Spleen (tissue), 11 donors: Measurements from ENCODE around the gene LRRC31. TPM values are rescaled to one million over a fixed set of nuclear protein-coding genes. Genes with fewer than 3 reads are reported as not detected.

ENCODE experiments used
- DNase-seq: peaks from one replicate; pipeline ENCODE4 v3.0.0-alpha.2; 2020
- H3K27ac ChIP-seq, 8 donors: fragments of 200-600 bp; sonication (generic) in 7 of 8; 1 replicate in 4 of 8; 2 replicates in 4 of 8; pipeline versions ENCODE4 v1.5.0 to v1.8.0; 2016 to 2021; ENCODE audit warnings: inconsistent platforms in 4 of 8, mild to moderate bottlenecking in 4 of 8, moderate library complexity in 1 of 8
- H3K27me3 ChIP-seq, 7 donors: fragments of 200-600 bp; sonication (generic) in 6 of 7; replicated peaks in 1 of 7; 1 replicate in 4 of 7; 2 replicates in 3 of 7; pipeline versions ENCODE4 v1.5.0 to v1.8.0; 2016 to 2021; ENCODE audit warnings: inconsistent platforms in 3 of 7, mild to moderate bottlenecking in 1 of 7
- H3K36me3 ChIP-seq, 6 donors: fragments of 200-600 bp; sonication (generic) in 5 of 6; 1 replicate in 4 of 6; 2 replicates in 2 of 6; pipeline versions ENCODE4 v1.5.0 to v1.8.0; 2016 to 2021; ENCODE audit warnings: inconsistent platforms in 2 of 6
- H3K4me1 ChIP-seq, 6 donors: fragments of 200-600 bp; sonication (generic) in 5 of 6; 1 replicate in 3 of 6; 2 replicates in 3 of 6; pipeline versions ENCODE4 v1.5.0 to v1.8.0; 2016 to 2021; ENCODE audit warnings: inconsistent platforms in 3 of 6
- H3K4me3 ChIP-seq, 8 donors: fragments of 200-600 bp; sonication (generic) in 7 of 8; 1 replicate in 4 of 8; 2 replicates in 4 of 8; pipeline versions ENCODE4 v1.5.0 to v1.8.0; 2016 to 2021; ENCODE audit warnings: inconsistent platforms in 4 of 8, mild to moderate bottlenecking in 4 of 8, moderate library complexity in 2 of 8
- H3K9me3 ChIP-seq, 8 donors: fragments of 200-600 bp; sonication (generic) in 7 of 8; 1 replicate in 4 of 8; 2 replicates in 4 of 8; pipeline versions ENCODE4 v1.5.0 to v1.8.0; 2016 to 2021; ENCODE audit warnings: inconsistent platforms in 4 of 8
- CTCF ChIP-seq, 11 experiments: fragments of 200-600 bp in 7 of 11; fragments of 450-650 bp in 4 of 11; sonication (generic) in 4 of 11; IDR thresholded peaks in 8 of 11; conservative IDR thresholded peaks in 3 of 11; 1 replicate in 7 of 11; 2 replicates in 4 of 11; pipeline versions ENCODE4 v1.4.0 to v1.8.0; 2016 to 2021; ENCODE audit warnings: antibody characterized with exemption in 11 of 11, inconsistent platforms in 4 of 11, mild to moderate bottlenecking in 1 of 11
- POLR2A ChIP-seq, 3 donors: fragments of 450-650 bp; IDR thresholded peaks; one replicate each; pipeline ENCODE4 v1.5.1; 2017; ENCODE audit warnings: antibody characterized with exemption in 3 of 3, mild to moderate bottlenecking in 1 of 3
- POLR2AphosphoS5 ChIP-seq, 3 donors: sonication (generic); formaldehyde crosslinking; IDR thresholded peaks; one replicate each; pipeline ENCODE4 v1.5.1; 2017; ENCODE audit warnings: antibody characterized with exemption in 3 of 3
- WGBS, 5 donors: extraction: QIAGEN DNeasy Blood & Tissue Kit in 3 of 5; methylation state at CpG; one replicate each; pipeline versions ENCODE4 v1.1.5 to v1.1.7; 2013 to 2018; 5-methylcytosine and 5-hydroxymethylcytosine counted together
- intact Hi-C: fragments of 100-400 bp; cut with DNase I; formaldehyde crosslinking; loops from one replicate; pipeline ENCODE4 v1.15.0; 2023; ENCODE audit warnings: low total_unique reads
- polyA plus RNA-seq, 3 donors: library from polyadenylated mRNA; stranded (reverse); fragments of 200-250 nt; gene quantifications; one replicate each; pipeline ENCODE4 v1.2.1, GENCODE V29; 2013
- total RNA-seq, 7 donors: library from RNA; depleted of rRNA in 3 of 7; stranded (reverse); fragments of >200 nt in 3 of 7; fragmentation: NEBNext Ultra II Directional in 4 of 7; extraction: Animal tissue kit (Norgen Biotek cat#: 25700) in 4 of 7; gene quantifications; one replicate each; pipeline versions ENCODE4 v1.1.0 to v1.2.1, GENCODE V29; 2016 to 2021
- donor health status: healthy with polysubstance abuse.
- donor health status: DM: no; HTN: no; CAD: no; lungs with moderate emphysema.
- donor health status: DM: no; HTN: no; CAD: no.
- donor health status: Bipolar disorder and iron deficiency.
- donor health status: healthy.
- donor health status: DM: no; HTN: no; CAD: no.
- donor health status: DM: yes; HTN: yes; CAD: no.

The LRRC31 gene
- total and polyA plus RNA-seq, 10 donors = 0.03 to 0.79 (median 0.25) TPM; not detected in 4

- Histone ChIP-seq H3K36me3 (no peaks in the 10 kb centered on the region), H3K27ac (no peak overlapping the region), H3K4me3 (no peak overlapping the region), H3K9me3 (no peaks in the 10 kb centered on the region), H3K27me3 (no peaks in the 10 kb centered on the region), H3K4me1 (peaks cover 0 to 15% (median 10%) of the 10 kb centered on the region in 6 donors)
- WGBS, 5 donors = 61 to 85% (median 76%) methylated on average over 4 of the region's 4 CpGs
- DNase-seq = no peak
- intact Hi-C loops = no loop called here
- TF ChIP-seq POLR2AphosphoS5 (IDR thresholded peaks at IDR 0.05) = no peak
- no peak for TF ChIP-seq POLR2A (IDR thresholded peaks at IDR 0.05)
- TF ChIP-seq CTCF (IDR thresholded peaks at IDR 0.05 in 8 of 11, conservative IDR thresholded peaks at IDR 0.05 in 3 of 11) = no peak
Observed at GRCh38 chr3:169827712-169828111, 42.0 kb downstream of the LRRC31 start.

DNA sequence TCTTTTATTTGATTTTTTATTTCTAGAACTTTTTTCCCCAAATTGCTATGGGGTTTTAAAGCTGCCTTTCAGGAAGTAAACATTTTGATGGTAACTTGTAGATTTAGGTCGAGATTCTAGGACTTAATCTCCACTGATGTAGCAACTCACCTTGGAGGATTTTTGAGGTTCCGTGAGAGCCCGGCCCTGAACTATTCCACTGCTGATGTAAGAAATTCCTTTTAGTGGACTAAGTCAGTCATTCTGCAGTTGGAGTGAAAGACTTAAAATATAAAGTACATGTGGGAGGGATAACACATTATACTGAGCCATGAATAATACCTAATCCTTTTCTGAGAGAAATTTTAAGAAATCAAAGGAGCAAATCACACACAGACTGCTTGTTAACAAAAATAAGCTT lies 44.4 kb downstream of the LRRC31 start:
- no peak for TF ChIP-seq POLR2AphosphoS5 (IDR thresholded peaks at IDR 0.05)
- TF ChIP-seq CTCF (IDR thresholded peaks at IDR 0.05 in 8 of 11, conservative IDR thresholded peaks at IDR 0.05 in 3 of 11) = no peak
- no peak for TF ChIP-seq POLR2A (IDR thresholded peaks at IDR 0.05)
- 81 to 91% (median 87%) methylated on average over 3 of the region's 3 CpGs for WGBS, 5 donors

GRCh38 chr3:169822983-169823382 lies 46.8 kb downstream of the LRRC31 start:
- H3K4me1 ChIP-seq = no peaks in the 10 kb centered on the region
- intact Hi-C loops = no loop called here
- WGBS, 5 donors = 64 to 89% (median 75%) methylated on average over 6 of the region's 6 CpGs

More for the DNA sequence above, 44.4 kb downstream of the LRRC31 start:
- H3K27me3 ChIP-seq = no peaks in the 10 kb centered on the region
- no peaks in the 10 kb centered on the region for H3K9me3 ChIP-seq
- H3K27ac ChIP-seq = no peak overlapping the region
- no peak overlapping the region for H3K4me3 ChIP-seq
- intact Hi-C loops = no loop called here
- peaks cover 0 to 15% (median 10%) of the 10 kb centered on the region in 6 donors for H3K4me1 ChIP-seq
- DNase-seq = no peak
- H3K36me3 ChIP-seq = no peaks in the 10 kb centered on the region

GRCh38 chr3:169822540-169822939 lies 47.2 kb downstream of the LRRC31 start:
- Histone ChIP-seq H3K4me3 (no peak overlapping the region), H3K27ac (no peak overlapping the region), H3K4me1 (no peaks in the 10 kb centered on the region), H3K36me3 (no peaks in the 10 kb centered on the region), H3K9me3 (no peaks in the 10 kb centered on the region), H3K27me3 (no peaks in the 10 kb centered on the region)
- WGBS, 5 donors = 94 to 97% (median 96%) methylated on average over 20 of the region's 20 CpGs
- intact Hi-C loops = no loop called here
- TF ChIP-seq POLR2AphosphoS5 (IDR thresholded peaks at IDR 0.05) (no peak), CTCF (IDR thresholded peaks at IDR 0.05 in 8 of 11, conservative IDR thresholded peaks at IDR 0.05 in 3 of 11) (no peak), POLR2A (IDR thresholded peaks at IDR 0.05) (no peak)
- no peak for DNase-seq

More at GRCh38 chr3:169822983-169823382, 46.8 kb downstream of the LRRC31 start:
- Histone ChIP-seq H3K36me3 (no peaks in the 10 kb centered on the region), H3K27me3 (no peaks in the 10 kb centered on the region), H3K9me3 (no peaks in the 10 kb centered on the region), H3K27ac (no peak overlapping the region), H3K4me3 (no peak overlapping the region)
- no peak for DNase-seq
- TF ChIP-seq POLR2A (IDR thresholded peaks at IDR 0.05) (no peak), POLR2AphosphoS5 (IDR thresholded peaks at IDR 0.05) (no peak), CTCF (IDR thresholded peaks at IDR 0.05 in 8 of 11, conservative IDR thresholded peaks at IDR 0.05 in 3 of 11) (no peak)
